ENCODE measurements around the gene ACSL3.

Gene ACSL3

DNA sequence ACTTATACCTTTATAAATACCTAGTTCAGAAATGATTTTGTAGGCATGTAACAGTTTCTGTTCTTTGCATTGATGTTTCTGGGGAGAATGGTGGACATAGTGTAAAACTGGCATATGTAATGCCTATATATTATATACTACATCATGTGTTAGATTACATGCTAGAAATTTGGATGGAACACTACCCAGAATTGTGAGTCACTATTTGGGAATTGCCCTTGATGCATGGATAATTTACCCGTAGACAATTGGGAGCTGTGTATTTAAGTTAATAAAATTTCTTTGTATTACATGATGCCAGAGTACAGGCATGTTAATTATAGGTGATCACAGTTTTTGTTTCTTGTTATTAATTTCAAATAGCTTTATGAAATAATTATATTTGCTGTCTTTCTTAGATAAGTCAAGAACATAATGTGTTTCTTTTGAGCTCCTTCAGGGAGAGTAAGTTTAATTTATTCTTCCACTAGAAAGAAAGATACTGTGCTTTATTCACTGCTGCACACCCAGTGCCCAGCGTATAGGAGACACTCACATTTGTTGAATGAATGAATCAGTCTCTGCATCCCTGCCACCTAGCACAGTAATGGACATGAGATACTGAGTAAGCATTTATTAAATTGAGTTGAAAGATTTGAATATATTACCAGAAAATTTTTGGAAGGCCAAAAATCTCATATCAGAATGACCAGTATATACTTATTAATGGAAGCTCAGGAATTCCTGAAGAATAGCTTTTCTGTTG, 16.9 kb downstream of the ACSL3 start:
- no peak for TF ChIP-seq JUND (IDR thresholded peaks at IDR 0.05; ENCODE audit: low read depth)
- DNase-seq (ENCODE audit: low read depth in 1 of 2, low spot score in 1 of 2) = no peak
- in situ Hi-C loops (cut with HindIII; ENCODE audit: low pct_unique_long_range_greater_than_20kb, low sequenced_read_pairs) = no loop called here

- in situ Hi-C loops (cut with HindIII; ENCODE audit: low pct_unique_long_range_greater_than_20kb, low sequenced_read_pairs) = no loop called here
- TF ChIP-seq JUND (IDR thresholded peaks at IDR 0.05; ENCODE audit: low read depth) = no peak
- no peak for DNase-seq (ENCODE audit: low read depth in 1 of 2, low spot score in 1 of 2)
Measured at GRCh38 chr2:222878301-222878876, 17.6 kb downstream of the ACSL3 start.

DNA sequence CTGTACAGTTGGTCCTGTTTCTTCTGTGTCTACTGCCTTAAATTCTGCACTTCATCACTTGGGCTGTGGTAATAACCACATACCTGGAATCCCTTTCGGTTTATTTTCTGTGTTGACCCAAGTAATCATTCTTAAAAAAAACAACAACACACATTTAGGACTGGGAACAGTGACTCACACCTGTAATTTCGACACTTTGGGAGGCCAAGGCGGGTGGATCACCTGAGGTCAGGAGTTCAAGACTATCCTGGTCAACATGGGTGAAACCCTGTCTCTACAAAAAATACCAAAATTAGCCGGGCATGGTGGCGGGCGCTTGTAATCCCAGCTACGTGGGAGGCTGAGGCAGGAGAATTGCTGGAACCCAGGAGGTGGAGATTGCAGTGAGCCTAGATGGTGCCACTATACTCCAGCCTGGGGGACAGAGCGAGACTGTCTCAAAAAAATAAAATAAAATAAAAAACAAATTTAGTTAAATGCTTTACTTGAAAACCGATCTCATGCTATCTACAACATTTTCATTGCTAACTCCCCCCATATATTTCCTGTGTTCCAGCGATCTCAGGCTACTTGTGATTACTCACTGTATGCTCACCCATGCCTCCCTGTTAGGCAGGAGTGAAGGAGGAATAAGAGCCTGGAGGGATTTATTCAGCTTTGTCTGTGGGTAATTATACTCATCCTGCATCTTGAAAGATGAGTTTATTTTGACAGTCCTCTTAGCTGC, 18.2 kb downstream of the ACSL3 start:
- in situ Hi-C loops (cut with HindIII; ENCODE audit: low pct_unique_long_range_greater_than_20kb, low sequenced_read_pairs) = no loop called here
- no peak for DNase-seq (ENCODE audit: low read depth in 1 of 2, low spot score in 1 of 2)

DNA sequence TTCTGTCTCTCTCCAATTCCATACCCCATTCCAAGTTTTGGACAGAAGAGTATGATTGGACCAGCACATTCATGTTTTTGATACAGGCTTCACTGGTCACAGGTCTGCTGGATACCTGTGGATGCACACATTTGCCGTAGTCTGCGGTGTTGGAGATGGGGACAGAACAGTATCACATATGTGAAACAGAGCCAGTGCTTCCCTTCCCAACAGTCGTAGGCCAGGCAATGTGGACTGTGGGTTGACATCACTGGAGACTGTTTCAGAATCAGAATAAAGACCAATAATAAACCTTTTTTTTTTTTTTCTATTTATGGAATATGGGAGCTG, 18.7 kb downstream of the ACSL3 start:
- in situ Hi-C loops (cut with HindIII; ENCODE audit: low pct_unique_long_range_greater_than_20kb, low sequenced_read_pairs) = no loop called here
- DNase-seq (ENCODE audit: low read depth in 1 of 2, low spot score in 1 of 2) = no peak
- TF ChIP-seq JUND (IDR thresholded peaks at IDR 0.05; ENCODE audit: low read depth) = no peak

More for the DNA sequence above, 18.2 kb downstream of the ACSL3 start:
- no peak for TF ChIP-seq JUND (IDR thresholded peaks at IDR 0.05; ENCODE audit: low read depth)

GRCh38 chr2:222882484-222882928, 21.7 kb downstream of the ACSL3 start:
- no peak for TF ChIP-seq JUND (IDR thresholded peaks at IDR 0.05; ENCODE audit: low read depth)
- in situ Hi-C loops (cut with HindIII; ENCODE audit: low pct_unique_long_range_greater_than_20kb, low sequenced_read_pairs) = no loop called here
- DNase-seq (ENCODE audit: low read depth in 1 of 2, low spot score in 1 of 2) = peak in 1 of 2 experiments; percentile 75

DNA sequence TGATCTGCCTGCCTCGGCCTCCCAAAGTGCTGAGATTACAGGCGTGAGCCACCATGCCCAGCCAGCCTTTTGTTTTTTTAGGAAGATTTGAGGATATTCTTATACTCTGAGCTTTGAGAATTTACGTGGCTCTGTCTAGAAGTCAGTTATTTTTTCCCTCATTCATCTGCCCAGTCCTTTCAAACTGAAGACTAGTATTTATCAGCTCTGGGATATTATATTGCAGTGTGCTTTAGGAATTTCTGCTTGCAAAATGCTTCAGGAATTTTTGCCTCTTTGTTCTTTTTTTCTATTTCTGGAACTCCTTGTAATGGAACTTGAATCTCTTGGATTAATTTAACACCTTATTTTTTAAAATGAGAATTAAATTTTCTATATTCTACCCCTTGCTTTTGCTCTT, 22.6 kb downstream of the ACSL3 start:
- no peak for TF ChIP-seq JUND (IDR thresholded peaks at IDR 0.05; ENCODE audit: low read depth)
- DNase-seq (ENCODE audit: low read depth in 1 of 2, low spot score in 1 of 2) = no peak
- in situ Hi-C loops (cut with HindIII; ENCODE audit: low pct_unique_long_range_greater_than_20kb, low sequenced_read_pairs) = no loop called here

DNA sequence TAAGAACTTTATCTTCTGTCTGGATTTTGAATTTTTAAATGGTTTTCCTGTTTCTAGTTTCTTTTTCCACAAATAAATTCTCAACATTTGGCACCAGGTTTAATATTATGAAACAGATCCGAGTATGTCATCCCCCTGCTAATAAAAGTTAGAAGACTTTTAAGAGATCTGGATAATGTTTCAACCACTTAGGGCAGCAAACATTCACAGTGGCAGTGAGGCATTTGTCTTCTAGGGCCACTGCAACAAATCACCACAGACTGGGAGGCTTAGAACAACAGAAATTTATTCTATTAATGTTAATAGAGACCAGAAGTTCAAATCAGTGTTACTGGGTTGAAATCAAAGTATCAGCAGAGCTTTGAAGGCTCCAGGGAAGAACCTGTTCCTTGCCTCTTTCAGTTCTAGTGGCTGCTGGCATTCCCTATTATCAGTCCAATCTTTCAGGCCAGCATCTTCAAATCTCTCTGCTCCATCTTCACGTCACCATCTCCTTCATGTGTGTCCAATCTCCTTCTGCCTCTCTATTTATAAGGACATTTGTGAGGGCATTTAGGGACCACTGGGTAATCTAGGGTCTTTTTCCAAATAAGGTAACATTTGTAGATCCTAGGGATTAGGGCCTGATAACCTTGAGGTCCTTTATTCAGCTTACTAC, 23.4 kb downstream of the ACSL3 start:
- no peak for TF ChIP-seq JUND (IDR thresholded peaks at IDR 0.05; ENCODE audit: low read depth)
- in situ Hi-C loops (cut with HindIII; ENCODE audit: low pct_unique_long_range_greater_than_20kb, low sequenced_read_pairs) = no loop called here
- no peak for DNase-seq (ENCODE audit: low read depth in 1 of 2, low spot score in 1 of 2)

GRCh38 chr2:222884805-222885424, 24.1 kb downstream of the ACSL3 start:
- in situ Hi-C loops (cut with HindIII; ENCODE audit: low pct_unique_long_range_greater_than_20kb, low sequenced_read_pairs) = no loop called here
- no peak for TF ChIP-seq JUND (IDR thresholded peaks at IDR 0.05; ENCODE audit: low read depth)
- peak in 1 of 2 experiments; percentile 70 for DNase-seq (ENCODE audit: low read depth in 1 of 2, low spot score in 1 of 2)

GRCh38 chr2:222887124-222887523, 26.3 kb downstream of the ACSL3 start:
- in situ Hi-C loops (cut with HindIII; ENCODE audit: low pct_unique_long_range_greater_than_20kb, low sequenced_read_pairs) = no loop called here
- TF ChIP-seq JUND (IDR thresholded peaks at IDR 0.05; ENCODE audit: low read depth) = no peak
- DNase-seq (ENCODE audit: low read depth in 1 of 2, low spot score in 1 of 2) = no peak

GRCh38 chr2:222888716-222889115, 27.9 kb downstream of the ACSL3 start:
- in situ Hi-C loops (cut with HindIII; ENCODE audit: low pct_unique_long_range_greater_than_20kb, low sequenced_read_pairs) = no loop called here
- no peak for TF ChIP-seq JUND (IDR thresholded peaks at IDR 0.05; ENCODE audit: low read depth)
- no peak for DNase-seq (ENCODE audit: low read depth in 1 of 2, low spot score in 1 of 2)

DNA sequence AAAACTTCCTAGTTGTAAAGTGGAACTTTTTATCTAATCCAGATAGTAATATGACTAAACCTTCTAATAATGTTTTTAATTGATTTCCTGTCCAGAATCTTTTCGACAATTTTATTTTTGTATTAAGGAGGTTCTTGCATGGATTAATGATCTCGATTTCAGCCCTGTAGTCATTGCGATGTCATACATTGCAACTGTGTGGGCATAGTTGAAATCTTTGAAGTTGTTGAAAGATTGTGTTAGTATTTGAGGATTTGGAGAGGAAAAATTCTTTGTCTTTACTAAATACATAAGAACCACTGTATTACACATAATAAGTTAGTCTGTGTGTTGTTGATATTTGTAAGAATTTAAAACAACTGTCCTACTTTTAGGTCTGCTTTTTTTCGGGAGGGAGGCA, 31.1 kb downstream of the ACSL3 start:
- no peak for DNase-seq (ENCODE audit: low read depth in 1 of 2, low spot score in 1 of 2)
- in situ Hi-C loops (cut with HindIII; ENCODE audit: low pct_unique_long_range_greater_than_20kb, low sequenced_read_pairs) = no loop called here
- TF ChIP-seq JUND (IDR thresholded peaks at IDR 0.05; ENCODE audit: low read depth) = no peak

GRCh38 chr2:222892321-222892720, 31.5 kb downstream of the ACSL3 start:
- no peak for DNase-seq (ENCODE audit: low read depth in 1 of 2, low spot score in 1 of 2)
- in situ Hi-C loops (cut with HindIII; ENCODE audit: low pct_unique_long_range_greater_than_20kb, low sequenced_read_pairs) = no loop called here
- no peak for TF ChIP-seq JUND (IDR thresholded peaks at IDR 0.05; ENCODE audit: low read depth)

All from T47D (cell line).